GM23338 (cell line): Measurements from ENCODE around the gene CCDC186. TPM values are rescaled to one million over a fixed set of nuclear protein-coding genes. Genes with fewer than 3 reads are reported as not detected.

Experiments used
- ATAC-seq: fragments of 200-7000 bp; cut with Tn5 transposase; 3 replicates; pipeline ENCODE4 v1.9.1; 2020
- DNase-seq: peaks from one replicate; pipeline ENCODE4 v3.0.0-alpha.2; 2015; ENCODE audit warnings: low spot score
- H2AFZ ChIP-seq: fragments of 200-600 bp; sonication (generic); 2 replicates; pipeline ENCODE4 v1.8.0; 2016; ENCODE audit warnings: antibody characterized with exemption, mild to moderate bottlenecking, moderate library complexity
- H3F3A ChIP-seq: fragments of 200-600 bp; sonication (generic); replicated peaks from 2 replicates; pipeline ENCODE4 v1.8.0; 2017; ENCODE audit warnings: antibody characterized with exemption, mixed run types, low read depth
- H3K27ac ChIP-seq: fragments of 200-600 bp; sonication (generic); 2 replicates; pipeline ENCODE4 v1.6.1; 2016; ENCODE audit warnings: low read depth
- H3K27me3 ChIP-seq: fragments of 200-600 bp; sonication (generic); 2 replicates; pipeline ENCODE4 v1.8.0; 2016; ENCODE audit warnings: mild to moderate bottlenecking, mixed run types, moderate library complexity; ENCODE audit not compliant: insufficient read depth
- H3K36me3 ChIP-seq: fragments of 200-600 bp; sonication (generic); 2 replicates; pipeline ENCODE4 v1.8.0; 2016; ENCODE audit warnings: mild to moderate bottlenecking; ENCODE audit not compliant: insufficient read depth
- H3K4me1 ChIP-seq: fragments of 200-600 bp; sonication (generic); 2 replicates; pipeline ENCODE4 v1.8.0; 2016; ENCODE audit warnings: mild to moderate bottlenecking, moderate library complexity; ENCODE audit not compliant: insufficient read depth
- H3K4me2 ChIP-seq: fragments of 200-600 bp; sonication (generic); 2 replicates; pipeline ENCODE4 v1.7.1; 2017; ENCODE audit warnings: mixed run types
- H3K4me3 ChIP-seq: fragments of 200-600 bp; sonication (generic); 2 replicates; pipeline ENCODE4 v1.6.1; 2016; ENCODE audit warnings: mixed run types
- H3K79me2 ChIP-seq: fragments of 200-600 bp; sonication (generic); replicated peaks from 2 replicates; pipeline ENCODE4 v1.8.0; 2017; ENCODE audit warnings: mild to moderate bottlenecking; ENCODE audit not compliant: insufficient read depth
- H3K9me2 ChIP-seq: fragments of 200-600 bp; sonication (generic); 2 replicates; pipeline ENCODE4 v1.8.0; 2017; ENCODE audit not compliant: insufficient read depth
- H4K20me1 ChIP-seq: fragments of 200-600 bp; sonication (generic); replicated peaks from 2 replicates; pipeline ENCODE4 v1.8.0; 2017; ENCODE audit warnings: mild to moderate bottlenecking; ENCODE audit not compliant: insufficient read depth
- H3K27ac Mint-ChIP-seq: 2 replicates; pipeline ENCODE4 v1.8.0; 2020; ENCODE audit warnings: inconsistent platforms, mild to moderate bottlenecking, moderate library complexity, mixed read lengths
- H3K27me3 Mint-ChIP-seq: 3 replicates; pipeline ENCODE4 v1.8.0; 2022; ENCODE audit warnings: low read depth, mild to moderate bottlenecking, moderate library complexity, mixed read lengths, inconsistent platforms; ENCODE audit not compliant: insufficient read depth, poor library complexity
- H3K36me3 Mint-ChIP-seq: 3 replicates; pipeline ENCODE4 v1.8.0; 2021; ENCODE audit warnings: low read depth, mild to moderate bottlenecking, inconsistent platforms, moderate library complexity, mixed read lengths
- H3K4me1 Mint-ChIP-seq: 3 replicates; pipeline ENCODE4 v1.8.0; 2020; ENCODE audit warnings: mild to moderate bottlenecking, inconsistent platforms, mixed read lengths
- H3K4me3 Mint-ChIP-seq: 3 replicates; pipeline ENCODE4 v1.8.0; 2021; ENCODE audit warnings: moderate library complexity, mild to moderate bottlenecking, inconsistent platforms, mixed read lengths
- H3K9me3 Mint-ChIP-seq: 3 replicates; pipeline ENCODE4 v1.8.0; 2020; ENCODE audit warnings: moderate library complexity, mild to moderate bottlenecking, inconsistent platforms, mixed read lengths
- CREB1 ChIP-seq: fragments of 250-450 bp; sonication (Bioruptor Pico); IDR thresholded peaks from 2 replicates; pipeline ENCODE4 v1.5.0; 2020; ENCODE audit warnings: low read depth, mild to moderate bottlenecking, moderate library complexity
- CTCF ChIP-seq, 2 experiments: fragments of 200-600 bp in 1 of 2; sonication (generic) in 1 of 2; conservative IDR thresholded peaks; 2 replicates each; pipeline versions ENCODE4 v1.5.1 to v1.6.1; 2016 to 2017; ENCODE audit warnings: antibody characterized with exemption in 2 of 2, low read depth in 2 of 2, mild to moderate bottlenecking in 2 of 2, moderate library complexity in 1 of 2
- ETS1 ChIP-seq: IDR thresholded peaks from 2 replicates; pipeline ENCODE4 v1.6.1; 2016; ENCODE audit warnings: antibody characterized with exemption
- EZH2 ChIP-seq: fragments of 200-600 bp; sonication (generic); IDR thresholded peaks from one replicate; pipeline ENCODE4 v1.8.0; 2017; ENCODE audit warnings: antibody characterized with exemption, mild to moderate bottlenecking, low read depth; ENCODE audit not compliant: unreplicated experiment
- EZH2phosphoT487 ChIP-seq: fragments of 200-600 bp; sonication (generic); IDR thresholded peaks from one replicate; pipeline ENCODE4 v1.8.1; 2018; ENCODE audit warnings: antibody characterized with exemption; ENCODE audit not compliant: unreplicated experiment
- JUNB ChIP-seq: IDR thresholded peaks from one replicate; pipeline ENCODE4 v1.6.1; 2016; ENCODE audit warnings: antibody characterized with exemption; ENCODE audit not compliant: unreplicated experiment
- NANOG ChIP-seq: IDR thresholded peaks from 2 replicates; pipeline ENCODE4 v1.6.1; 2016; ENCODE audit warnings: antibody characterized with exemption, borderline replicate concordance
- POLR2AphosphoS5 ChIP-seq: IDR thresholded peaks from 2 replicates; pipeline ENCODE4 v1.6.1; 2016; ENCODE audit warnings: antibody characterized with exemption, low read depth
- REST ChIP-seq: IDR thresholded peaks from one replicate; pipeline ENCODE4 v1.6.1; 2018; ENCODE audit warnings: antibody characterized with exemption; ENCODE audit not compliant: unreplicated experiment
- STAT1 ChIP-seq: IDR thresholded peaks from one replicate; pipeline ENCODE4 v1.6.1; 2016; ENCODE audit warnings: antibody characterized with exemption; ENCODE audit not compliant: unreplicated experiment
- ZNF114 ChIP-seq: fragments of 250-450 bp; sonication (Bioruptor Pico); IDR thresholded peaks from 2 replicates; pipeline ENCODE4 v1.5.0; 2020; ENCODE audit warnings: mild to moderate bottlenecking, moderate library complexity
- ZNF331 ChIP-seq: fragments of 250-450 bp; sonication (Bioruptor Pico); IDR thresholded peaks from 2 replicates; pipeline ENCODE4 v1.5.0; 2020; ENCODE audit warnings: low read depth, mild to moderate bottlenecking, moderate library complexity
- ZNF462 ChIP-seq: fragments of 250-450 bp; sonication (Bioruptor Pico); IDR thresholded peaks from 2 replicates; pipeline ENCODE4 v1.5.0; 2020; ENCODE audit warnings: mild to moderate bottlenecking, moderate library complexity
- polyA plus RNA-seq: library from polyadenylated mRNA; unstranded; fragments of >200 nt; fragmentation: Nextera tagmentation; extraction: Ambion mirVana; gene quantifications from 2 replicates; pipeline ENCODE4 v1.2.1, GENCODE V29; 2016
- total RNA-seq: library from RNA; depleted of rRNA; stranded (reverse); fragments of >200 nt; shearing (Covaris generic); gene quantifications from 2 replicates; pipeline ENCODE4 v1.2.3, GENCODE V29; 2014

The CCDC186 gene
- total and polyA plus RNA-seq, 2 experiments from 2014 or later: 24.2 to 50.7 TPM

GRCh38 chr10:114078346-114078745 is 95.7 kb downstream of the CCDC186 start:
- H3K27ac Mint-ChIP-seq: no peak overlapping the region
- H2AFZ ChIP-seq: peak overlapping the region; percentile 89; the same call in 1 of the 2 replicates

More at GRCh38 chr10:114078346-114078745, 95.7 kb downstream of the CCDC186 start:
- no peak for TF ChIP-seq JUNB
- no peak for TF ChIP-seq CTCF (conservative IDR thresholded peaks at IDR 0.05; ENCODE audit: low read depth in 2 of 2)
- no peak for TF ChIP-seq ZNF331 (CRISPR knock-in tag)
- TF ChIP-seq NANOG: no peak
- no peak for TF ChIP-seq POLR2AphosphoS5
- no peak for TF ChIP-seq CREB1 (CRISPR knock-in tag)
- no peak for TF ChIP-seq ETS1
- TF ChIP-seq EZH2phosphoT487: no peak
- TF ChIP-seq ZNF114 (CRISPR knock-in tag): no peak
- TF ChIP-seq ZNF462 (CRISPR knock-in tag): no peak
- TF ChIP-seq EZH2: no peak
- no peak for TF ChIP-seq REST
- TF ChIP-seq STAT1: no peak
- no peak for DNase-seq
- Mint-ChIP-seq H3K4me3 (no peak overlapping the region), H3K36me3 (no peaks in the 10 kb centered on the region), H3K4me1 (peaks cover 7% of the 10 kb centered on the region; the same call in 2 of the 3 replicates), H3K27me3 (peaks cover 3% of the 10 kb centered on the region), H3K9me3 (no peaks in the 10 kb centered on the region)
- H3K4me1 ChIP-seq: no peaks in the 10 kb centered on the region
- H3K27me3 ChIP-seq: no peaks in the 10 kb centered on the region
- no peaks in the 10 kb centered on the region for H3K36me3 ChIP-seq
- no peak overlapping the region for H3K4me3 ChIP-seq
- H4K20me1 ChIP-seq: no peaks in the 10 kb centered on the region
- no peaks in the 10 kb centered on the region for H3F3A ChIP-seq
- no peaks in the 10 kb centered on the region for H3K79me2 ChIP-seq
- no peak for ATAC-seq
- no peak overlapping the region for H3K4me2 ChIP-seq
- peaks cover 4% of the 10 kb centered on the region; the same call in 1 of the 2 replicates for H3K9me2 ChIP-seq
- H3K27ac ChIP-seq: no peak overlapping the region
